Lower lobe of right lung (tissue), 2 donors: ENCODE results near the gene PRCD. TPM values are rescaled to one million over a fixed set of nuclear protein-coding genes. Genes with fewer than 3 reads are reported as not detected.

Experiments
- ATAC-seq, 2 donors: fragments of 200-7000 bp; cut with Tn5 transposase; one replicate each; pipeline ENCODE4 v1.9.1; 2020 to 2022; ENCODE audit warnings: mild to moderate bottlenecking in 2 of 2, moderate library complexity in 2 of 2
- DNase-seq: peaks from one replicate; pipeline ENCODE4 v3.0.0-alpha.2; 2020
- H3K27ac ChIP-seq: fragments of 200-600 bp; one replicate; pipeline ENCODE4 v1.8.0; 2022
- H3K27me3 ChIP-seq: fragments of 200-600 bp; one replicate; pipeline ENCODE4 v1.8.0; 2022; ENCODE audit warnings: low read depth
- H3K36me3 ChIP-seq: fragments of 200-600 bp; one replicate; pipeline ENCODE4 v1.8.0; 2022; ENCODE audit warnings: mild to moderate bottlenecking
- H3K4me1 ChIP-seq: fragments of 200-600 bp; one replicate; pipeline ENCODE4 v1.8.0; 2022
- H3K4me3 ChIP-seq: fragments of 200-600 bp; one replicate; pipeline ENCODE4 v1.8.0; 2022; ENCODE audit warnings: mild to moderate bottlenecking
- H3K9me3 ChIP-seq: fragments of 200-600 bp; one replicate; pipeline ENCODE4 v1.8.0; 2022
- intact Hi-C: fragments of 100-400 bp; cut with DNase I; formaldehyde crosslinking; loops from one replicate; pipeline ENCODE4 v1.11.0; 2022
- total RNA-seq: library from RNA; stranded (reverse); fragmentation: NEBNext Ultra II Directional; extraction: Animal tissue kit (Norgen Biotek cat#: 25700); gene quantifications from one replicate; pipeline ENCODE4 v1.2.1, GENCODE V29; 2021
- TF ChIP-seq, protein P1 (sequence below): fragments of 200-600 bp; IDR thresholded peaks from one replicate; pipeline ENCODE4 v1.8.0; 2022; ENCODE audit warnings: antibody characterized with exemption, mild to moderate bottlenecking
- donor health status: DM: no; HTN: yes; CAD: no; lungs with severe emphysema.

The PRCD gene
- total RNA-seq, 1 donor from 2014 or later: 8.2 TPM

DNA sequence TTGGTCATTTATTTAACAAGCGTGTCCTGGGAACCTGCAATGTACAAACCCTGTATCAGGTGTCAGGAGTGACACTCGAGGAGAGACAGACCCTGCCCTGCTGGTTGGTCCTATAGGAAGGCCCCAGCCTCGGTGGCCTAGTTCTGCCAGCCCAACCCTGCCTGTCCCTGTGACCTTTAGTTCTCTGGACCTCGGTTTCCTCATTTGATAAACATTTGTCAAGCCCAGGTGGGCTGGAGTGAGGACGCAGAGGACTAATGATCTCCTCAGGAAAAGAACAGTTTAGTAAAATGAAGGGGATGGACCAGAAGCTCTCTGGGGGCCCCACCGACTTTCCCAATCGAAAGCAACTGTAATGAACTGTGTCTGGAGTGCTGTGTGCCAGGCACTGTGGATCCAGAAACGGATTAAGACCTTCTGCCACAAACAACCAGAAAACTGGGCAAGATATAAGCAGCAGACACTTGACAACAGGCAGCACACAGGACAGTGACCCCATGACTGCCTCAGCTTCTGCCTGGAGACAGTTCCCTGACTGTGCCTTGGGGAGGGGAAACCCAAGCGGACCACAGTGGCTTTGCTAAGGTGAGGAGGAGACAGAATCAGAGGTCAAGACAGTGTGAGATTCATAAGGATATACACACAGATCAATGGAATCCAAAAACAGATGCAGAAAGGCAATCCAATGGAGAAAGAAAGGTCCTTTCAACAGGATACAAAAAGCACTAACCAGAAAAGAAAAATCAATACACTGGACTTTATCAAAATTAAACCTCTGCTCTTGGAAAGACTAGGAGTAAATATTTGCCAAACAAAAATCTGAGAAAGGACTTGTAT lies 8.8 kb downstream of the PRCD start:
- DNase-seq (no peak), ATAC-seq (no peak)
- intact Hi-C loops: no loop called here
- TF ChIP-seq, protein P1, sequence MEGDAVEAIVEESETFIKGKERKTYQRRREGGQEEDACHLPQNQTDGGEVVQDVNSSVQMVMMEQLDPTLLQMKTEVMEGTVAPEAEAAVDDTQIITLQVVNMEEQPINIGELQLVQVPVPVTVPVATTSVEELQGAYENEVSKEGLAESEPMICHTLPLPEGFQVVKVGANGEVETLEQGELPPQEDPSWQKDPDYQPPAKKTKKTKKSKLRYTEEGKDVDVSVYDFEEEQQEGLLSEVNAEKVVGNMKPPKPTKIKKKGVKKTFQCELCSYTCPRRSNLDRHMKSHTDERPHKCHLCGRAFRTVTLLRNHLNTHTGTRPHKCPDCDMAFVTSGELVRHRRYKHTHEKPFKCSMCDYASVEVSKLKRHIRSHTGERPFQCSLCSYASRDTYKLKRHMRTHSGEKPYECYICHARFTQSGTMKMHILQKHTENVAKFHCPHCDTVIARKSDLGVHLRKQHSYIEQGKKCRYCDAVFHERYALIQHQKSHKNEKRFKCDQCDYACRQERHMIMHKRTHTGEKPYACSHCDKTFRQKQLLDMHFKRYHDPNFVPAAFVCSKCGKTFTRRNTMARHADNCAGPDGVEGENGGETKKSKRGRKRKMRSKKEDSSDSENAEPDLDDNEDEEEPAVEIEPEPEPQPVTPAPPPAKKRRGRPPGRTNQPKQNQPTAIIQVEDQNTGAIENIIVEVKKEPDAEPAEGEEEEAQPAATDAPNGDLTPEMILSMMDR: no peak
- H3K4me3 ChIP-seq: no peak overlapping the region
- peaks cover 55% of the 10 kb centered on the region for H3K4me1 ChIP-seq
- H3K36me3 ChIP-seq: no peaks in the 10 kb centered on the region
- H3K9me3 ChIP-seq: no peaks in the 10 kb centered on the region
- H3K27ac ChIP-seq: no peak overlapping the region
- no peaks in the 10 kb centered on the region for H3K27me3 ChIP-seq

DNA sequence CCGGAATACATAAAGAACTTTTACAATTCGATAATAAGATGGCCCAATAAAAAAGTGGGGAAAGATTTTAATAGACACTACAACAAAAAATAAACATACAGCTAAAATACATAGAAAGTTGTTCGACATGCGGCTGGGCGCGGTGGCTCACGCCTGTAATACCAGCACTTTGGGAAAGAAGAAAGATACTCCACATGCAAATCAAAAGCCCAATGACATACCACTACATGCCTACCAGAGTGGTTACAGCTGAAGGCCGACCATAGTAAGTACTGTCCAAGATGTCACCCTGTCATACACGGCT lies 9.3 kb downstream of the PRCD start:
- no peak for DNase-seq
- no peaks in the 10 kb centered on the region for H3K27me3 ChIP-seq
- H3K9me3 ChIP-seq: no peaks in the 10 kb centered on the region
- no peak overlapping the region for H3K27ac ChIP-seq
- peaks cover 50% of the 10 kb centered on the region for H3K4me1 ChIP-seq
- ATAC-seq: no peak
- H3K4me3 ChIP-seq: no peak overlapping the region
- H3K36me3 ChIP-seq: no peaks in the 10 kb centered on the region
- TF ChIP-seq, protein P1: no peak
- intact Hi-C loops: no loop called here

DNA sequence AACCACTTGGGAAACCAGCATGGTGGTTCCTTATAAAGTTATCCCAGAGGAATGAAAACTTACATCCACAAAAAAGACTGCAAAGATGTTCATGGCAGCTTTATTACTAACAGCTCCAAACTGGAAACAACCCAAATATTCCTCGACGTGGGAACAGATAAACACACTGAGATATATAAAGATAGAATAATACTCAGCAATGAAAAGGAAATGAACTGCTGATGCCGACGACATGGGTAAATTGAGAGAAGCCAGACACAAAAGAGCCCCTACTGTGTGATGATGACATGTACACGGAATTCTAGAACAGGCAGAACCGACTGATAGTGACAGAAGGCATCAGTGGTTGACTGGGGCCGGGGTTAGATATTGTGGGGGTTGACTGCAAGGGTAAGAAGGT lies 9.7 kb downstream of the PRCD start:
- Histone ChIP-seq H3K4me3 (peak overlapping the region; percentile 20), H3K27ac (no peak overlapping the region), H3K9me3 (no peaks in the 10 kb centered on the region), H3K36me3 (no peaks in the 10 kb centered on the region), H3K27me3 (no peaks in the 10 kb centered on the region), H3K4me1 (peaks cover 46% of the 10 kb centered on the region)
- intact Hi-C loops: no loop called here
- TF ChIP-seq, protein P1: no peak
- ATAC-seq: no peak
- DNase-seq: no peak

DNA sequence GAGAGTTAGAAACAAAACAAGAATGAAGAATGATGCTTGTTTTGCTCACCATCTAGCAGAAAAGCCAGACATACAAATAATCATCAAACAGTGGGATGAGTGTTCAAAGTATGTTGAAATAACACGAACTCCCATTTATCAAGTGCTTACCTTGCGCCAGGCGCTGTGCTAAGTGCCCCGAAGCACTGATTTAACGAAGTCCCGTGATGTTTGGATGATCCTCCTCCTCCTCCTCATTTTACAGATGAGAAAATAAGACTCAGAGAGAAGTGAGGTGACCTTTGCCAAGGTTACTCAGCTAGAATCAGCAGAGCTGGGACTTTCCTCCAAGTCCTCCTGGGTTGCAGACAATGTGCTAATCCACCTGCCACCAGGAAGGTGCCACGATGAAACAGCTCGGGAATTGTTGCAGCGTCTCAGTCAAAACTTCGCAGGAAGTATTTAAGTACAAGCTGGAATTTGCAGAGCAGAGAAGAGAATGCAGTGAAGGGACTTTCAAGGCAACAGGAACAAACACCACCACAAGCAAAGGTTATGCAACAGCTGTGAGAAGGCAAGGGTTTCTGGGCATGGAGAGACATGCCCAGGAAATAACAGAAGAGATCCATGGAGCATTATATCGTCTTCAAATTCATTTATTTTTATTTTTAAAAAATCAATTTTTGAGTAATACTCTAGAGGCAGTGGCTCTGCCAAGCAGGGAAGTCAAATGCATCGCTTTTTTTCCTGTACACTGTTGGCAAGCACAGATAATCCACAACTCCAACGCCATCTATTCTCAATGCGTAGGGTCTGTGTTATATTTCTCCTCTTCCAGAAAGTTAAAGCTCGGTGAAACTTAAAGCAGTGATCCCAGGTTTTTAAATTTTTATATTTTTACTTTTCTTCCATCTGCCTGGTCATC lies 11.1 kb downstream of the PRCD start:
- DNase-seq: no peak
- peak overlapping the region; percentile 20 for H3K4me3 ChIP-seq
- H3K36me3 ChIP-seq: no peaks in the 10 kb centered on the region
- ATAC-seq: peak; percentile 83 to 89
- TF ChIP-seq, protein P1: no peak
- intact Hi-C loops: no loop called here
- peak overlapping the region; percentile 80 for H3K27ac ChIP-seq
- no peaks in the 10 kb centered on the region for H3K9me3 ChIP-seq
- no peaks in the 10 kb centered on the region for H3K27me3 ChIP-seq
- H3K4me1 ChIP-seq: peaks cover 32% of the 10 kb centered on the region

DNA sequence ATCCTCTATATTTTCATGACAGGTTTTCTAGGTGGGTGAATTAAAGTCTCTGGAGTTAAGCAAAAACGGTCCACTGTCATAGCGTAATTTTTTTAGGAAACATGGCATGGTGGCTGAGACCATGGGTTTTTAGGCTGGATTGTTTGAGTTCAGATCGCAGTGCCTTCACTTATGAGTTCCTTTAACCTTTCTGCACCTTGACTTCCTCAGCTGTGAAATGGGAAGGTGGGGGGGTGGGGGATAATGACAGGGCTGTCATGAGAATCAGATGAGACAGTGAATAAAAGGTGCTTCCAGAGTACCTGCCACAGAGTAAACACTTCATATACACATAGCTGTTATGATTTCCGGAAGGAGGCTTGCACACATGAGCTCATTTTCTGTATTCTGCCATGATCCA lies 11.8 kb downstream of the PRCD start:
- H3K4me3 ChIP-seq: no peak overlapping the region
- ATAC-seq (no peak), DNase-seq (no peak)
- intact Hi-C loops: no loop called here
- H3K27me3 ChIP-seq: no peaks in the 10 kb centered on the region
- TF ChIP-seq, protein P1: no peak
- H3K9me3 ChIP-seq: no peaks in the 10 kb centered on the region
- no peaks in the 10 kb centered on the region for H3K36me3 ChIP-seq
- H3K4me1 ChIP-seq: peaks cover 33% of the 10 kb centered on the region
- H3K27ac ChIP-seq: peak overlapping the region; percentile 80
